Measurements from ENCODE around the gene SOX30. TPM values are rescaled to one million over a fixed set of nuclear protein-coding genes. Genes with fewer than 3 reads are reported as not detected.

The SOX30 gene
- total and polyA plus RNA-seq, 8 donors, result 0.05 TPM; not detected in 7

GRCh38 chr5:157603333-157604190 is 48.7 kb downstream of the SOX30 start:
- peak in 2 of 4 donors; percentile 54 to 63 for ATAC-seq
- Histone ChIP-seq H3K27ac (no peak overlapping the region), H3K4me1 (no peaks in the 10 kb centered on the region), H3K36me3 (no peaks in the 10 kb centered on the region), H3K27me3 (no peaks in the 10 kb centered on the region), H3K9me3 (no peaks in the 10 kb centered on the region), H3K4me3 (no peak overlapping the region)
- TF ChIP-seq CTCF (IDR thresholded peaks at IDR 0.05), result no peak
- no peak for DNase-seq
- WGBS, 2 donors, result 69 to 74% methylated on average over 12 of the region's 12 CpGs
- FAIRE-seq, result no peak
- intact Hi-C loops (cut with DNase I), result no loop called here

- H3K27ac ChIP-seq, result no peak overlapping the region
- no peaks in the 10 kb centered on the region for H3K36me3 ChIP-seq
- WGBS, 2 donors, result 85 to 93% methylated on average over 4 of the region's 4 CpGs
- TF ChIP-seq CTCF (IDR thresholded peaks at IDR 0.05), result no peak
- no peak overlapping the region for H3K4me3 ChIP-seq
- H3K27me3 ChIP-seq, result no peaks in the 10 kb centered on the region
- no peak for DNase-seq
- no peak for FAIRE-seq
- no peaks in the 10 kb centered on the region for H3K9me3 ChIP-seq
- ATAC-seq, result peak in 1 of 4 donors; percentile 23
- intact Hi-C loops (cut with DNase I), result no loop called here
- no peaks in the 10 kb centered on the region for H3K4me1 ChIP-seq
These were observed 49.7 kb downstream of the SOX30 start for GRCh38 chr5:157602505-157602904.

- Histone ChIP-seq H3K36me3 (no peaks in the 10 kb centered on the region), H3K27ac (no peak overlapping the region), H3K4me1 (no peaks in the 10 kb centered on the region), H3K9me3 (no peaks in the 10 kb centered on the region), H3K4me3 (no peak overlapping the region), H3K27me3 (no peaks in the 10 kb centered on the region)
- no peak for TF ChIP-seq CTCF (IDR thresholded peaks at IDR 0.05)
- no peak for ATAC-seq
- intact Hi-C loops (cut with DNase I), result no loop called here
- no peak for FAIRE-seq
- 86 to 100% methylated on average over 1 of the region's 1 CpG for WGBS, 2 donors
- DNase-seq, result no peak
These were observed 52.0 kb downstream of the SOX30 start for GRCh38 chr5:157600252-157600651.

GRCh38 chr5:157599565-157599964 is 52.7 kb downstream of the SOX30 start:
- no peak for DNase-seq
- H3K4me3 ChIP-seq, result no peak overlapping the region
- no peak for ATAC-seq
- no peak for FAIRE-seq
- no peaks in the 10 kb centered on the region for H3K4me1 ChIP-seq
- 65 to 71% methylated on average over 3 of the region's 3 CpGs for WGBS, 2 donors
- no peak for TF ChIP-seq CTCF (IDR thresholded peaks at IDR 0.05)
- H3K27ac ChIP-seq, result no peak overlapping the region
- no peaks in the 10 kb centered on the region for H3K36me3 ChIP-seq
- intact Hi-C loops (cut with DNase I), result no loop called here
- no peaks in the 10 kb centered on the region for H3K9me3 ChIP-seq
- no peaks in the 10 kb centered on the region for H3K27me3 ChIP-seq

GRCh38 chr5:157598350-157598936 is 53.8 kb downstream of the SOX30 start:
- Histone ChIP-seq H3K27ac (no peak overlapping the region), H3K4me1 (no peaks in the 10 kb centered on the region), H3K9me3 (no peaks in the 10 kb centered on the region), H3K36me3 (no peaks in the 10 kb centered on the region), H3K4me3 (no peak overlapping the region), H3K27me3 (no peaks in the 10 kb centered on the region)
- FAIRE-seq, result no peak
- no peak for ATAC-seq
- DNase-seq, result no peak
- TF ChIP-seq CTCF (IDR thresholded peaks at IDR 0.05), result no peak
- WGBS, 2 donors, result 56 to 58% methylated on average over 2 of the region's 2 CpGs
- intact Hi-C loops (cut with DNase I), result no loop called here
